ENCODE measurements around the gene CNOT1.

Gene CNOT1

DNA sequence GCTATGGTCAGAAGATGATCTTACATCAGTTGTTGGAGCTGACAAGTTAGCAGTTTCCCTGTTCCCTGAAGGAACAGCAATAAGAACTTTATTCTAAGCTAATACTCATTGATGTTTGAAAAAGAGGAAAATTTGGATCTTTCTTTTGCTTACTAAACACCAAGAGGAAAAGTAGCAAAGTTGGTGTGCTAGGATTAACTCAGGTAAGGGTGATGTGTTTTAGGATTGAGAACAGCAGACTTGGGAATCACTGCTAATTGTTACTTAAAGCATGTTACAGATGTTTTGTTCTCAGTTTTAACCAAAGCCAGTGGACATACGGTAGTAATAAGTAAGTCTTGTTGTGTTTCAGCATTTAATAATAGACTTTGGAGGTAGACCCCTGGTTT is 110.7 kb downstream of the CNOT1 start:
- no peak for DNase-seq (ENCODE audit: low read depth in 2 of 3, low spot score in 1 of 3)

DNA sequence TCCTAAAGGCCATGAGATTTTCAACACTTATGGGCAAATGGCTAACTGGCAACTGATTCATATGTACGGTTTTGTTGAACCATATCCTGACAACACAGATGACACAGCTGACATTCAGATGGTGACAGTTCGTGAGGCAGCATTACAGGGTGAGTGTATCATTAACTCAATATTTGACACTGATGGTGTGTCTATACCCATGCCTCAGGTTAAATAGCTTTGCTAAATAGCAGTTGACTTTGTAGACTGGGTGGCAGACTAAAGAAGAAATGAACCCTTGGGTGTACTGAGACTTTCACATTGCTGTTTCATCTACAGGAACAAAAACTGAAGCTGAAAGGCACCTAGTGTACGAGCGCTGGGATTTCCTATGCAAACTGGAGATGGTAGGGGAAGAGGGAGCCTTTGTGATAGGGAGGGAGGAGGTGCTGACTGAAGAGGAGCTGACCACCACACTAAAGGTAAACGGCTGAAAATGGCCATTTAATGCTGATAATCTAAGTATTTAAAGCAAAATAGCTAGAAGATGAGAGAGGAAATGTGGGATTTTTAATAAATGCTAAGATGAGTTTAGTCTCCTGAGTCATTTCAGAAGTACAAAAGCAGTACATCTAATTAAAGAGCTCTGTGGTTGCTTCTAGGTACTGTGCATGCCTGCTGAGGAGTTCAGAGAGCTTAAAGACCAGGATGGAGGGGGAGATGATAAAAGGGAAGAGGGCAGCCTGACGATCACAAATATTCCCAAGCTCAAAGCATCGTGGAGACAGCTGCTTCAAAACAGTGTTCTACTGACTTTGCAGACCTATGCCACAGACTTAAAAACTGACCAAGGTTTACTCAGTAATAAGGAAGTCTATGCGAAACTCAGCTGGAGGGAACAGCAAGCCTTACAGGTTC is 111.3 kb downstream of the CNOT1 start:
- DNase-seq (ENCODE audit: low read depth in 2 of 3, low spot score in 1 of 3) = no peak

DNA sequence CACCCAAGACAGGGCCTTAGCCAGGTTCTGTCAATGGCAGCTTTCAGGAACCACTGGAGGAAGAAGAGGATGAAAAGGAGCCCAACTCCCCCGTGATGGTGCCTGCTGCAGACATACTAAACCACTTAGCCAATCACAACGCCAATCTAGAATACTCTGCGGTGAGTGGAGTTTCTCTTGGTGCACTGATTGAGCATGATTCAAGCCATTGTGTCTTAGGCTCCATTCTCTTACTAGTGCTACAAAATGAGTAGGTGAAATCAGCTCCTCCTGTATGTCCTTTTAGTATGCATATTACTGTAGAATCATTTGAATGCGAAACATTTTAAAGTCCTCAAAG is 112.9 kb downstream of the CNOT1 start:
- no peak for DNase-seq (ENCODE audit: low read depth in 2 of 3, low spot score in 1 of 3)

DNA sequence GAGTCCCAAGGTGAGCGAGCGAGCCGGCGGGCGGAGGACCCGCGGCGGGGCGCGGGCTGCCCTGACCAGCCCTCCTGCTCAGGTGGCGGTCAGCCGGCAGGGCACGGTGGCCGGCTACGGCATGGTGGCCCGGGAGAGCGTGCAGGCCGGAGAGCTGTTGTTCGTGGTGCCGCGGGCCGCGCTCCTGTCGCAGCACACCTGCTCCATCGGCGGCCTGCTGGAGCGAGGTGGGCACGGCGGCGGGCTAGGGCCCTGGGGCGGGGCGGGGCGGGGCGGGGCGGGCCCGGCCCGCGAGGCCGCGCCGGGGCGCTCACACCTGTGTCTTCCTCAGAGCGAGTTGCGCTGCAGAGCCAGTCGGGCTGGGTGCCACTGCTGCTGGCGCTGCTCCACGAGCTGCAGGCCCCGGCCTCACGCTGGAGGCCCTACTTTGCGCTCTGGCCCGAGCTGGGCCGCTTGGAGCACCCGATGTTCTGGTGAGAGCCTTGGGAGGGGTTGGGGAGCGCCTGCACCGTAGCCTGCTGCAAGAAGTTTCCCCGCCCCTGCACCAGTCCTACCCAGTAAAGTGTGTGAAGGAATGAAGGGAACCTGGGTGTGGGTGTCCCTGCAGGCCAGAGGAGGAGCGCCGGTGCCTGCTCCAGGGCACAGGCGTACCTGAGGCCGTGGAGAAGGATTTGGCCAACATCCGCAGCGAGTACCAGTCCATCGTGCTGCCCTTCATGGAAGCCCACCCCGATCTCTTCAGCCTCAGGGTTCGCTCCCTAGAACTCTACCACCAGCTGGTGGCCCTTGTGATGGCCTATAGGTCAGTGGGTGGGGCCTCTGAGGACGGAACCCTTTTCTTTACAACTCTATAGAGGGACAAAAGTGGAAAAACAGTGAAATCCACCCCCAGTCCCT is 113.5 kb downstream of the CNOT1 start:
- DNase-seq (ENCODE audit: low read depth in 2 of 3, low spot score in 1 of 3) = peak in 1 of 3 donors; percentile 28

DNA sequence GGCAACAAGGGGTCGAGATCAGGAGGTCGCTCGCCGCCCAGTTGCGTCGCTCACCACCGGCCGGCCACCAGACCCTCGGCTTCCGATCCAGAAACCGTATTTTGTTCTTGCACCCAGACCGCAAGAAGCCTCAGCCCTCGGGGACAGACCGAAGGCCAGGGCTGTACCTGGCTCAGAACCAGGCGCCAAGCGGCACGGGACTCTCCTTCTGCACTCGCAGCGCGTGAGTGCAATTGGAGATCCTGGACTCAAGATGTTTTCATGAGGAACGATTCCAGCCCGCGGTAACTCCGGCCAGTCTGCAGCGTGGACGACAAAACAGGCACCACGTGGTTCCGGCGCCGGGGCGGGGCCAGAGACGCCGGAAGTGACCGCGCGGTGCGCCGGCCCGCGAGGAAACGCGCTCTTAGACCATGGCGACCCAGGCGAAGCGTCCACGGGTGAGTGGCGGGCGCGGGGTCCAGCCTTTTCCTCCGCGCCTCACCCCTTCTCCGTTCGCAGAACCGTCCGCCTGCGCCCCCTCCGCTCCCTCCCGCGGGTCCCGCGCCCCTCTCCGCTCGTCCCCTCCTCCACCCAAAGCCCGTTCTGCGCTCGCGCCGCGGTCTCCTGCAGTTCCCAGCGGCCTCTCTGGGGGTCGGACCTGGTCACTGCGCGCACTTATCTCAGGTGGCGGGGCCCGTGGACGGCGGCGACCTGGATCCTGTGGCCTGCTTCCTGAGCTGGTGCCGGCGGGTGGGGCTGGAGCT is 114.3 kb downstream of the CNOT1 start, which contains the start of gene SETD6:
Gene SETD6, plus strand, starts transcription at position 393 of the 746 bp plus-strand sequence. Its CDS starts 21 bp downstream, at position 414.
- peak; percentile 60 to 75 (median 73) for DNase-seq (ENCODE audit: low read depth in 2 of 3, low spot score in 1 of 3)

DNA sequence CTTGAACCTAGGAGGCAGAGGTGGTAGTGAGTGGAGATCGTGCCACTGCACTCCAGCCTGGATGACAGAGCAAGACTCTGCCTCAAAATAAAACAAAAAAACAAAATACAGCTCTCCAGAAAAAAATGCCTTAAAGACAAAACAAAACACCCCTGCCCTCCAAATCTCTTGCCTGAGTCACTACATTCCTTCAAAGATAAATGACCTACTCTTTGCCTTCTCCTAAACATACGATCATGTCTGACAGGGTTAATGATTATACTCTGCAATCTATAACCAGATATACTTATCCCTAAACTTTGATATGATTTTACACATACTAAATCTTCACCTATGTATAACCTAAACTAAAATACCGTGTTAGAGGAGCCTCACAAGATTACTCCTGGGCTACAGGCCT is 115.8 kb downstream of the CNOT1 start:
- DNase-seq (ENCODE audit: low read depth in 2 of 3, low spot score in 1 of 3) = no peak

DNA sequence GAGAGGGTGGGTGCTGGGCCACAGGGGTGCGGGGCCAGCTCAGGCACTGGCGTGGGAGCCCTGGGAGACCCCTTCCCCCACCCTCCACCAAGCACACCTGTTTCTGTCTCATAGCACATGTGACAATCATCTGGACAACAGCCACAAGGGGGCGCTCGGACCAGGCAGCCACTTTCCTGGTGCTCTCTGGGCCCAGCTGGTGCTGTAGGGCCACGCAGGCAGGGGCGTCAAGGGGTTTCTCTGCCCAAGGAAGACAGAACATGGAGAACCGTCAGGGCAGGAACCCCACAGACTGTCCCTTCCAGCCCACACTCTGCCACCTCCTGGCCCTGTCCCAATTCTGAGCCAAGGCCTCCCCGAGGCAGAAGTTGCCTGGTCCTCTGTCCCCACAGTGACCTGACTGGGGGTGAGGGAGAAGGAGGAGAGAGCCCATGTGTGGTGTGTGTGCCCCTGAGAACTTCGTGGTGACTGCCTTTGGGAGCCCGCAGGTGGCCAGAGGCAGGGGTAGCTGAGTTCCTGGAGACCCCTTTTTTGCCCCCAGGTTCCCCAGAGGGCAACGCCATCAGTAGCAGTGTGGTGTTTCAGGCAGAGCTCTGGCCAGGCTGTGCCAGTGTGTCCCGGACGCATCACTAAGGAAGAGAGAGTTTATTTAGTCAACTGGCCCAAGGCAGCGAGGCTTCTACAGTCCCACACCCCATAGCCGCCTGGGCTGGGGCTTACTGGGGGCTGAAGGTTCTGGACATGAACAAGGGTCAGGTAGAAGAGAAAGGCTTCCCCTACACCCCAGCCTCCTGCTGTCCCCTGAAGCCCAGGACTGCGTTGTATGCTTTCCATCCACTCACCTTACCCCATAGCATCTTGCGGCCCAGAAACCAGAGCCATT is 117.5 kb downstream of the CNOT1 start:
- DNase-seq (ENCODE audit: low read depth in 2 of 3, low spot score in 1 of 3) = peak; percentile 72 to 88 (median 80)

DNA sequence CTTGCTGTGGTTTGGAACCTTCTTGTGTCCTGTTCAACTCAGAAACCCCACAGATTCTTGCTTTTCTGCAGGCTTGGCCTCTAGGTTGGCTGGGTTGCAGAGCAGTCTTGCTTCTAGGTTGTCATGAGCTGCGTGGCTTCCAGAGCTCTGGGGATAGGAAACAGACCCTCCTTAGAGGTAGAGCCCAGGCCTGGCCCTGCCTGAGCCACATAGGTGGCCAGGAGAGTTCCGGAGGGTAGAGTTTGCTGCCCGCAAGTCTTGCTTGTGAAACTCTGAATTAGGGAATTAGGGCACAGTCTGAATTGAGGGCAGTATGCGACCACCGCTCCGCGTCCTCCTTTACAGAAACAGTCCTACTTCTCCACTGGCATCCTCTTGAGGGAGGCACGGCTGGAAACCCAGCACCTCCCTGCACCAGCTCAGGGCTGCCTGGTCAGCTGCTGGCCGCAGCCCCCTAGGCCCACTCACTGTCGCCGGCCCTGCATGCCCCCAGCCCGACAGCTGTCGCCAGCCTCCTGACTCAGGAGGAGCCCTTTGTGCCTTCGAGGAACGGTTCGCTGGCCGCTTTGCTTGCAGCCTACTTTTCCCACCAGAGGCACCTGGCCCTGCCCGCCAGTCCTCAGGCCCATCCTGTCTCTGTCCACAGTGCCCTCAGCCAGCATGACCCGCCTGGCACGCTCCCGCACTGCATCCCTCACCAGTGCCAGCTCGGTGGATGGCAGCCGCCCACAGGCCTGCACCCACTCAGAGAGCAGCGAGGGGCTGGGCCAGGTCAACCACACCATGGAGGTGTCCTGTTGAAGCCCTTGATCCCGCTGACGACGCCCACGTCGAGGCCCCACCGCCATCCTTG is 118.6 kb downstream of the CNOT1 start:
- DNase-seq (ENCODE audit: low read depth in 2 of 3, low spot score in 1 of 3) = no peak

DNA sequence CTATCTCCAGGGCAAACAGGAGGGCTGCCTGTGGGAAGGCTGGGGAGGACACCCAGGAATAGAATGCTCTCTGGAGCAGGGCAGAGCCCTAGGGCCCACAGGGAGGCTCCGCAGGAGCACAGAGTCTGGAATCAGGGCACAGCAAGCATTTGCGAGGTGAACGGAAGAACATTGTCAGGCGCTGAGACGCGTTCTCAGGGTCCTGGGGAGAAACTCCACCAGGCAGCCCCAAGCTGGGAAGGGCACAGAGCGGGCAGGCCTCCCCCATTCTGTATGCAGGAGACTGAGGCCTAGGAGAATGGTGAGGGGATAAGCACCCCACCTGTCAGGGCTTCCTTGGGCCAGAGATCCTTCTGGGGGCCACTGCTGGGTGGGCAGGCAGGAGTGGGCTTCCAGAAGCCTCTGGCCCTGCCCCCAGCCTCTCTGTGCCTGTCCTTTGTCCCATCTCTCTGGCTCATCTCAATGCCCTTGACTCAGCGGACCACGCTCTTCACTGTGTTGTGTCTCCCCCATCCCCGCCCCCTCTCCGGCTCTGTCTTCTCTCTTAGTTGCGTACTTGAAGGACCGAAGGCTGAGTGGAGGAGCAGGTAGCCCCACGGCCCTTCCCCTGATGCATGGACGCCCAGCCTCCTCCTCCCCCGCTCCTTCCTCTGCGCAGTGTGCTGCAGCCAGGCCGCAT is 119.4 kb downstream of the CNOT1 start:
- DNase-seq (ENCODE audit: low read depth in 2 of 3, low spot score in 1 of 3) = no peak

DNA sequence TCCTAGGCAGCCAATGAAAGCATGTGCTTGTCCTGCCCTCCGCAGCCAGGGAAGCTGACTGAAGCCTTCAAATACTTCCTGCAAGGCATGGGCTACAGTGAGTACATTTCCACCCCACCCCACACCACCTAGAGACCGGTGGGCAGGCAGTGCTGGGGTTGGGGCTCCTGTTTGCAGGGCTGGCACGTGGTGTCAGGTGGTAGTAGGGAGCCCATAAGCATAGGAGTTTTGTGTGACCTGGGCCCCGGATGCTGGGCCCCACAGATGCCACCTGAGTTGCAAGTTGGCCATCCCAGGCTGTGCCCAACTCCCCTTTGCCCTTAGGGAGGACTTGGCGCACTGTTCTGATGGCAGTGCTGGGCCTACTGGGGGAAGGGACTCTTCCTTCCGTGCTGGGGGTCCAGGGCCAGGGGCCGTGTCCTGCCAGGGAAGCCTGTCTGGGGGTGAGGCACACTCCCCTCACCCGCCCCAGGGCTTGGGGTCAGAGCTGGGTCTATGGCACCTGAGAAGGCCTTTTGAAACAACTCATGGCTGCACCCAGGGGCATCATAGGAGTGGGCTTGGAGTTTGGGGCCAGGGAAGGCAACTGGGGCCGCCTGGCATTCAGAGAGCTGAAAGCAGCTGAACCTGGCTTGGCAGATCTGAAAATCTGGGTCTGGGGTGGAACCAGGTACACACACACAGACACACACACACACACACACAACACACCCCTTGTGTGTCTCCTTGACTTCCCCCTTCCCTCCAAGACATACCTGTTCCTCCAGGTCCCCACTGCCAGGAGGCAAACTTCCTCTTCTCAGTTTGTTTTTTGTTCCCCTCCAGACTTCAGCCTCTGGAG is 120.2 kb downstream of the CNOT1 start:
- DNase-seq (ENCODE audit: low read depth in 2 of 3, low spot score in 1 of 3) = no peak

DNA sequence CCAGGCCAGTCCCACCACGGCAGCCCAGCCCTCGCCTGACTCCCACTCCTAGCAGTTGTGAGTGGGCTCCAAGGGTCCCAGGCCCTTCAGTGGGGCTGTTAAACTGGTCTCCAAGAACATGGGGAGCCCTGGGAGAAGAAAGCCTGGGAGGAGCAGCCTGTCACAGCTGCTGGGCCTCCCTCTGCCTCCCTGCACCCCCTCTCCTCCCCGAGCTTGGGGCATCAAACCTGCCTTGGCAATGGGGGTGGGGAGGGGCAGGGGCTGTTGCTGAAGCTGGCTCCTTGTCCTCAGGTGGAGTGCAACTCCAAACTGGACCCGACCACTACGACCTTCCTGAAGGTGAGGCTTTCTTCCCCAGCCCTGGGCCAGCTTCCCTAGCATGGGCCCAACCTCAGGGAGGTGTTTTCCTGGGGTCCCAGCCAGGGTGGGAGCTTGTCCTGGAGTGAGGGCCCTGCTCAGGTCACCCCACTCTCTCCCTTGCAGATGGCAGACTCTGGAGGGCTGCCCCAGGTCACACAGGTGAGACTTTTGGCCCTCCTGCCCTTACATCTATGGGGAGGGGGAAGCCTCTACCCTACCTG is 120.9 kb downstream of the CNOT1 start:
- DNase-seq (ENCODE audit: low read depth in 2 of 3, low spot score in 1 of 3) = no peak

DNA sequence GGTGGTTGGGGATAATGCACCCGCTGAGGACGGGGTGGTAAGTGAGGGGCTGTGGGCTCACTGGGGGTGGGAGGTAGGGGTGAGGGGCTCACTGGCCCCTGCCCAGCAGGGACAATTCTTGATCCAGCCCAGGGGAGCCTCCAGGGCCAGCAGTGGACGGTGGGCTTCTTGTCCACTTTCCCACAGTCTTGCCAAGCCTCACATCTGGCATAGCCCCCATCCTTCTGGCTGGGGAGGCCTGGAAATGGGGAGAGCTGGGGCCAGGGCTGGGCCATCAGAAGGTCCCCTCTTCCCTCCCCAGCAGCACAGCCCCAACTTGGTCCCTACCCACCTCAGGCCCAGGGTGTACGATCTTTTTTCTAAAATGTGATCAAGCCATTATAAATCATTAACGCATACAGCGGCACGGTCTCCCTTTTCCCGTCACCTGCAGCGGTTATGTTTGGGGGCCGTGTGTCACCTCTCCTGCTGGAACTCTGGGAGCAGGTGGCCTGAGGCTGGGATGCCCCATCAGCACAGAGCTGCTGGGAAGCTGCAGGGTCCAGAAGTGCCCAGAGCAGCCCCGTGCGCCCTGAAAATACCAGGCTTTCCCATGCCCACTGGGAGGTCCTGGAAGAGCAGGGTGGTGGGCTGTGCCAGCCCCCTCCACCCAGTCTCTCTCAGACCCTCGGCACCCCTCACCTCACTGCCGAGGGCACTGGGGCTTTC is 121.5 kb downstream of the CNOT1 start:
- DNase-seq (ENCODE audit: low read depth in 2 of 3, low spot score in 1 of 3) = no peak

DNA sequence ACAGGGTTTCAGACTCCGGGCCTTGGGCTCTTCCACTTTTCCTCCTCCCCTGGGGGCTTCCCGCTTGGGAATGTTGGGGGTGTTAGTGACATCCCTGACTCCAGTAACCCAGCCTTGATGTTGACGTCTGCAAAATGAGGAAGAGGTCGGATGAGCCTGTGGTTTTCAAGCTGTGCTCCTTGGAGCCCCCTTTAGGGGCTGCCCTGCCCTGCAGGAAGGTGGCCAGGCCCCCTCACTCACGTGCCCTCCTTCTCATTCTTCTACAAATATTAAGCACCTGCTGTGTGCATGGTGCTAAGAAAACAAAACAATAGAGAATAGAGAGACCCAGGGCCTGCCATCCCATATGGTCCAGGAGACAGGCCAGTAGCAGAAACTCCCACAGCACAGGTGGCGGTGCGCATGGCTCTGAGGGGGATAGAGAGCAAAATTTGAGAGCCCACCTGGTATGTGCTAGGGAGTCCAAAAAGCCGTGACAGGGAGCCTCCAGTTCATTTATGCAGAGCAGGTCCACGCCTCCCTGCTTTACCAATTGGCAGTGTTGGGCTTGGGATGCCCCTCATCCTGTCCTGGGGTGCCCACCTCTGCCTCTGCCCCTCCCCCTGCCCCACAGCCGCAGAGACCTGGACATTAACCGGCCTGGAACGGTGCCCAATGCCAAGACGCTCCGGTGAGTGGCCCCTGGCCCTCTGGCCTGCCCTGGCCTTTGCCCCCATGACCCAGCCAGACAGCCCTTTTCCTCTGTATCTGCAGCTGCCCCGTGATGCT is 122.2 kb downstream of the CNOT1 start:
- no peak for DNase-seq (ENCODE audit: low read depth in 2 of 3, low spot score in 1 of 3)

DNA sequence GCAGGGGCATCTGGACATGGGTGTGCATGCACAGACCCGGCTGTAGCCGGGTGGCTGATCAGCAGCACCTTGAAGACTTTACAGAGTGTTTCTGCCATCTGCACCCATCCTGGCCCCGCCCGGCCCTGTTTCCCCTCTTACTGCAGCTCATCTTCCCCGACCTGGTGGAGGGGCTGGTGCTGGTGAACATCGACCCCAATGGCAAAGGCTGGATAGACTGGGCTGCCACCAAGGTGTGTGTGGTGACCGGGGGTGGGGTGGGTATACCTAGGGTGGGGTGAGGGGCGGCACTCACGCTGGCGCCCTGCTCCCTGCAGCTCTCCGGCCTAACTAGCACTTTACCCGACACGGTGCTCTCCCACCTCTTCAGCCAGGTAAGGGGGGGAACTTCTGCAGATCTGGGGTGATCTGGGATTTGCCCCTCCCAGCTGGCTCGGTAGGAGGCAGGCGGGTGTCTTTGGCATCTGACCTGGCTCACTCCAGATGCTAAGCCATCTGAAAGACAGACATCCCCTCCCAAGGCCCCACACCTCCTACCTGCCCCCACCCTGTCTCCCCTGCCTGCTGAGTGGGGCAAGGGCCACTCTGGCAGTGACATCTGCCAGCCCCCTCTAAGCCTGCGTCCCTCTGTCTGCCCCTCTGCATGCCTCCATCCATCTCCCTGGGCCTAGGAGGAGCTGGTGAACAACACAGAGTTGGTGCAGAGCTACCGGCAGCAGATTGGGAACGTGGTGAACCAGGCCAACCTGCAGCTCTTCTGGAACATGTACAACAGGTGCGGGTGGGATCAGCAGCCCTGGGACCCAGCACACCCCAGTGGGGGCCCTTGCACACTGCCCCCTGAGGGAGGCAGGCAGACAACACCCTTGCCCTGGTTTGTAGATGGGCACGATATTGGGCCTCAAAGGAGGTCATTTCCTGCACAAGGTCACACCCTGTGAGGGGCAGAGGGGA is 123.1 kb downstream of the CNOT1 start:
- DNase-seq (ENCODE audit: low read depth in 2 of 3, low spot score in 1 of 3) = no peak

Measured in stimulated activated CD4-positive, alpha-beta T cell treated with anti-CD3 and anti-CD28 coated beads, Interleukin-12 subunit alpha, Interleukin-12 subunit beta, amount 100 ng/mL, for 48 hours (primary cell).